ENCODE measurements around the gene MACROD2. TPM values are rescaled to one million over a fixed set of nuclear protein-coding genes. Genes with fewer than 3 reads are reported as not detected.

The MACROD2 gene
- total RNA-seq, 1 donor from 2014 or later, result 3.1 TPM

- H3K4me3 ChIP-seq (ENCODE audit: low read length in 3 of 3), result no peak overlapping the region
- H3K9me3 ChIP-seq (ENCODE audit: control insufficient read depth in 3 of 3, low read length in 3 of 3), result no peaks in the 10 kb centered on the region
- no peak overlapping the region for H3K9ac ChIP-seq (ENCODE audit: low read depth in 1 of 3, low read length in 3 of 3)
- H3K4me1 ChIP-seq (ENCODE audit: control insufficient read depth in 3 of 3, insufficient read depth in 3 of 3, low read length in 3 of 3), result no peaks in the 10 kb centered on the region
- no peaks in the 10 kb centered on the region for H3K36me3 ChIP-seq (ENCODE audit: control insufficient read depth in 3 of 3, insufficient read depth in 3 of 3, low read length in 3 of 3)
- H3K27ac ChIP-seq (ENCODE audit: low read depth, low read length), result no peak overlapping the region
- no peaks in the 10 kb centered on the region for H3K27me3 ChIP-seq (ENCODE audit: control insufficient read depth in 3 of 3, insufficient read depth in 3 of 3, low read length in 3 of 3)
Measured at GRCh38 chr20:15327123-15327522, 1331.8 kb downstream of the MACROD2 start.

- H3K27me3 ChIP-seq (ENCODE audit: control insufficient read depth in 3 of 3, insufficient read depth in 3 of 3, low read length in 3 of 3), result no peaks in the 10 kb centered on the region
- H3K36me3 ChIP-seq (ENCODE audit: control insufficient read depth in 3 of 3, insufficient read depth in 3 of 3, low read length in 3 of 3), result no peaks in the 10 kb centered on the region
- no peak overlapping the region for H3K9ac ChIP-seq (ENCODE audit: low read depth in 1 of 3, low read length in 3 of 3)
- no peaks in the 10 kb centered on the region for H3K4me1 ChIP-seq (ENCODE audit: control insufficient read depth in 3 of 3, insufficient read depth in 3 of 3, low read length in 3 of 3)
- H3K9me3 ChIP-seq (ENCODE audit: control insufficient read depth in 3 of 3, low read length in 3 of 3), result no peaks in the 10 kb centered on the region
- no peak overlapping the region for H3K27ac ChIP-seq (ENCODE audit: low read depth, low read length)
- no peak overlapping the region for H3K4me3 ChIP-seq (ENCODE audit: low read length in 3 of 3)
Measured at GRCh38 chr20:15328084-15328483, 1332.8 kb downstream of the MACROD2 start.

DNA sequence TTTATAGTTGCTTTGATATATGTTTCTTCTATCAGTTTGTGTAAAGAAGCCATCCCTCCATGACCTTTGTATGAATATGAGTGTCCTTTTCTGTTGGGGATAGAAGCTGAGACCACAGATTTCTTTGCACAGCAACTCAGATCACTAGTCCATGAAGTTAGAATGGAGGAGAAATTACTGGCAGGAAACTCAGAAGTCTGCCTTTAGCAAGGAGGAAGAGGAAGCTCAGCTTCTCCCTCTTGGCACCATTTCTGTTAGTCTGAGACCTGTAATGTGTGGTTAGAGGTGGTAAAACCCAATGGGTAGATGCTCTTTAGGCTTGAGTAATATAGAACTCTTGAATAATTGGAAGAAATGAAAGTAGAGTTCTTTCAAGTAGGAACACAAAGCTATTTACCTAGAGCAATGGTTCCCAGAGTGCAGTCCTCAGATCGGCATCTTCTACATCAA lies 1337.4 kb downstream of the MACROD2 start:
- Histone ChIP-seq H3K4me1 (ENCODE audit: control insufficient read depth in 3 of 3, insufficient read depth in 3 of 3, low read length in 3 of 3) (no peaks in the 10 kb centered on the region), H3K4me3 (ENCODE audit: low read length in 3 of 3) (no peak overlapping the region), H3K36me3 (ENCODE audit: control insufficient read depth in 3 of 3, insufficient read depth in 3 of 3, low read length in 3 of 3) (no peaks in the 10 kb centered on the region), H3K9me3 (ENCODE audit: control insufficient read depth in 3 of 3, low read length in 3 of 3) (no peaks in the 10 kb centered on the region), H3K9ac (ENCODE audit: low read depth in 1 of 3, low read length in 3 of 3) (no peak overlapping the region), H3K27me3 (ENCODE audit: control insufficient read depth in 3 of 3, insufficient read depth in 3 of 3, low read length in 3 of 3) (no peaks in the 10 kb centered on the region), H3K27ac (ENCODE audit: low read depth, low read length) (no peak overlapping the region)

DNA sequence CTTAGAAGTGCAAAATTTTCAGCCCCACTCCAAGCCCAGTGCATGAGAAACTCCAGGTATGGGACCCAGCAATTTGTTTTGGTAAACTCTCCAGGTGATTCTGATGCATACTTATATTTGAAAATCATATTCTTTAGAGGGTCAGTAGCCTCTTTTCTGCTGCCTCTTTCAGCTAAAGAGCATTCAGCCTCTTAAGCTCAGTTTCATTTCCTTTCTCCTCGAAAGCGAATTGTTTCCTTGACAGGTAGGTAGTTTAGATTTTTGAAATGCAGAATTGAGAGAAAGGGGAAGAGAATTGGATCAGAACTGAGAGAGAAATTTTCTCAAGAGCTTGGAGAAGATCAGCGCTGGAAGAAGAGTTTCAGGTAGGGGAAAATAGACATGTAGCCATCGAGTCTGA lies 1337.9 kb downstream of the MACROD2 start:
- no peaks in the 10 kb centered on the region for H3K36me3 ChIP-seq (ENCODE audit: control insufficient read depth in 3 of 3, insufficient read depth in 3 of 3, low read length in 3 of 3)
- no peaks in the 10 kb centered on the region for H3K9me3 ChIP-seq (ENCODE audit: control insufficient read depth in 3 of 3, low read length in 3 of 3)

DNA sequence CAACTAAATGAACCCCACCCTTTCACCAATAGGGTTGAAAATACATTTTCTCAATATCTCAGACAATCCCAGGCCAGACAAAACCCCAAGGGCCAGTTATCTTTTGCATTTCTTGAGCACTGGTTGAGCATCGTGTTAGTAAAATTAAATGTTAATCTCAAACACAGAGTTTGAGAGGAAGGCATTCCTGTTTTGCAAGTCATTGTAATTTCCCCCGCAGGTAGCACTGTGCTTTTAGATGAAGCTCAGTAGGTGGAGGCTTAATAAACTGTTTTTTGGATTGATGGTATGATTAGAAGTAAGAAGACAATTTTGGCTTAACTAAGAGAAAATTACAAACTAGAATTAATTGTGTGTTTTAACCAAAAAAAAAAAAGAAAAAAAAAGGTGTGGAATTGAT lies 1340.7 kb downstream of the MACROD2 start:
- H3K27me3 ChIP-seq (ENCODE audit: control insufficient read depth in 3 of 3, insufficient read depth in 3 of 3, low read length in 3 of 3), result no peaks in the 10 kb centered on the region
- H3K36me3 ChIP-seq (ENCODE audit: control insufficient read depth in 3 of 3, insufficient read depth in 3 of 3, low read length in 3 of 3), result no peaks in the 10 kb centered on the region
- no peaks in the 10 kb centered on the region for H3K4me1 ChIP-seq (ENCODE audit: control insufficient read depth in 3 of 3, insufficient read depth in 3 of 3, low read length in 3 of 3)
- H3K27ac ChIP-seq (ENCODE audit: low read depth, low read length), result no peak overlapping the region
- no peak overlapping the region for H3K4me3 ChIP-seq (ENCODE audit: low read length in 3 of 3)
- H3K9me3 ChIP-seq (ENCODE audit: control insufficient read depth in 3 of 3, low read length in 3 of 3), result no peaks in the 10 kb centered on the region
- no peak overlapping the region for H3K9ac ChIP-seq (ENCODE audit: low read depth in 1 of 3, low read length in 3 of 3)

More for the DNA sequence above, 1337.9 kb downstream of the MACROD2 start:
- Histone ChIP-seq H3K4me3 (ENCODE audit: low read length in 3 of 3) (no peak overlapping the region), H3K27me3 (ENCODE audit: control insufficient read depth in 3 of 3, insufficient read depth in 3 of 3, low read length in 3 of 3) (no peaks in the 10 kb centered on the region), H3K9ac (ENCODE audit: low read depth in 1 of 3, low read length in 3 of 3) (no peak overlapping the region), H3K27ac (ENCODE audit: low read depth, low read length) (no peak overlapping the region), H3K4me1 (ENCODE audit: control insufficient read depth in 3 of 3, insufficient read depth in 3 of 3, low read length in 3 of 3) (no peaks in the 10 kb centered on the region)

- Histone ChIP-seq H3K36me3 (ENCODE audit: control insufficient read depth in 3 of 3, insufficient read depth in 3 of 3, low read length in 3 of 3) (no peaks in the 10 kb centered on the region), H3K27me3 (ENCODE audit: control insufficient read depth in 3 of 3, insufficient read depth in 3 of 3, low read length in 3 of 3) (no peaks in the 10 kb centered on the region), H3K4me1 (ENCODE audit: control insufficient read depth in 3 of 3, insufficient read depth in 3 of 3, low read length in 3 of 3) (no peaks in the 10 kb centered on the region), H3K4me3 (ENCODE audit: low read length in 3 of 3) (no peak overlapping the region), H3K9ac (ENCODE audit: low read depth in 1 of 3, low read length in 3 of 3) (no peak overlapping the region), H3K9me3 (ENCODE audit: control insufficient read depth in 3 of 3, low read length in 3 of 3) (no peaks in the 10 kb centered on the region), H3K27ac (ENCODE audit: low read depth, low read length) (no peak overlapping the region)
Measured at GRCh38 chr20:15336536-15336935, 1341.2 kb downstream of the MACROD2 start.

DNA sequence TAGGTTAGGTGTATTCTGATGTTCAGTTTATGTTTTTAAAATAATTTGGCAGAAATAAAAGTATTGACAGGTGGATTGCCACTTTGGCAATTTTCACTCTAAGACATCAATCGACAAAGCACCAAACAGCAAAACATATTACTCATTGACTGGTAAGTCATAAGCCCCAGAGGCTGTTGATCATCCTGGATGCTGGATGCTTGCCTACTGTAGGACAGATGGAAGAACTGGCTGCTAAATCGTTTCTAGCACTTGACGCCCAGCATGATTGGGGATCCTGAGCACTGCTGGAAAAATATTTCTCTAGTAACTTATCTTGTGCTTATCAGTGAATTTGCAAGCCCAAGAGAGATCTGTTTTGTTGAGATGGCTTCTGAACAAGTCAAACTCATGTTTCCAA lies 1343.9 kb downstream of the MACROD2 start:
- no peak overlapping the region for H3K4me3 ChIP-seq (ENCODE audit: low read length in 3 of 3)
- H3K27ac ChIP-seq (ENCODE audit: low read depth, low read length), result no peak overlapping the region
- no peaks in the 10 kb centered on the region for H3K27me3 ChIP-seq (ENCODE audit: control insufficient read depth in 3 of 3, insufficient read depth in 3 of 3, low read length in 3 of 3)
- H3K36me3 ChIP-seq (ENCODE audit: control insufficient read depth in 3 of 3, insufficient read depth in 3 of 3, low read length in 3 of 3), result no peaks in the 10 kb centered on the region
- H3K9ac ChIP-seq (ENCODE audit: low read depth in 1 of 3, low read length in 3 of 3), result no peak overlapping the region
- H3K4me1 ChIP-seq (ENCODE audit: control insufficient read depth in 3 of 3, insufficient read depth in 3 of 3, low read length in 3 of 3), result no peaks in the 10 kb centered on the region
- no peaks in the 10 kb centered on the region for H3K9me3 ChIP-seq (ENCODE audit: control insufficient read depth in 3 of 3, low read length in 3 of 3)

DNA sequence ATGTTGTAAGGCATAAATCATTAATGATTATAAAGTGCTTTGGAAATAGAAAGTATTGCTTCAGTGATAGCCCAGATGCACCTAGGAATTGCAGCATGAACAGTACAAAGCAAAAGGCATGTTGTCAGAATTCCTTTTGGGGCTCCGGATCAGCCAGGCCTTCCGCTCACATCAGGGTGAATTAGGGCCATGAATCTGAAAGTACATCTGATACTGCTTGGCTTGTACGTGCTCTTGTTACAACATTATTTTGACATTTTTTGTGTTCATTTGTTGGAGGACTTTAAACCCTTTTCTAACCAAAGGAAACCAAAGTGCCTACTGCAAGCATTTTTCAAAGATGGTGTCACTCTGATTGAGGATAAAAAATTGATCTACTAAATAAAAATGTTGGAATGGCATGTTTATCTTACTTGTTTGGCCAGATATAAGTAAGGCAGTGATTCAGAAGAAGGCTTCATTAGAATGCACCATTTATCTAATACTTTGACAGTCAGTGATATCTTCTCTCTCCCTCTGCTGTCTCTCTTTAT lies 1347.7 kb downstream of the MACROD2 start:
- Histone ChIP-seq H3K4me3 (ENCODE audit: low read length in 3 of 3) (no peak overlapping the region), H3K27me3 (ENCODE audit: control insufficient read depth in 3 of 3, insufficient read depth in 3 of 3, low read length in 3 of 3) (no peaks in the 10 kb centered on the region), H3K4me1 (ENCODE audit: control insufficient read depth in 3 of 3, insufficient read depth in 3 of 3, low read length in 3 of 3) (no peaks in the 10 kb centered on the region), H3K36me3 (ENCODE audit: control insufficient read depth in 3 of 3, insufficient read depth in 3 of 3, low read length in 3 of 3) (no peaks in the 10 kb centered on the region), H3K9me3 (ENCODE audit: control insufficient read depth in 3 of 3, low read length in 3 of 3) (no peaks in the 10 kb centered on the region), H3K27ac (ENCODE audit: low read depth, low read length) (no peak overlapping the region), H3K9ac (ENCODE audit: low read depth in 1 of 3, low read length in 3 of 3) (no peak overlapping the region)

DNA sequence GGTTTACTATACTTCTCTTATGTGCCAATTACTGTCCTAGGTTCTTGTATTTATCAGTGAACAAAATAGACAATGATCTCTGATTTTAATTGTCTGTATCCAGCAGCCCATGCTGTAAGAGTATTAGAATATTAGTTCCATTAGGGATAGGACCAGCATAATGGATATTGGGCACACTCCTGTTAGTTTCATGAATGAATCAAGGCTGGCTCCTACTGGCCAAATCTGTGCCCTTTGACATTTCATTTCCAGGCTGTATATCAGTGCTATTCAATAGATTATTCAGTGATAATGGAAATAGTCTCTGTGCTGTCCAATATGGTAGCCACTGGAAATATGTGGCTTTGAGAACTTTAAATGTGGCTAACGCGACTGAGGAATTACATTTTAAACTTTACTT lies 1350.0 kb downstream of the MACROD2 start:
- Histone ChIP-seq H3K36me3 (ENCODE audit: control insufficient read depth in 3 of 3, insufficient read depth in 3 of 3, low read length in 3 of 3) (no peaks in the 10 kb centered on the region), H3K4me3 (ENCODE audit: low read length in 3 of 3) (no peak overlapping the region), H3K27me3 (ENCODE audit: control insufficient read depth in 3 of 3, insufficient read depth in 3 of 3, low read length in 3 of 3) (no peaks in the 10 kb centered on the region), H3K9me3 (ENCODE audit: control insufficient read depth in 3 of 3, low read length in 3 of 3) (no peaks in the 10 kb centered on the region), H3K4me1 (ENCODE audit: control insufficient read depth in 3 of 3, insufficient read depth in 3 of 3, low read length in 3 of 3) (no peaks in the 10 kb centered on the region), H3K27ac (ENCODE audit: low read depth, low read length) (no peak overlapping the region), H3K9ac (ENCODE audit: low read depth in 1 of 3, low read length in 3 of 3) (no peak overlapping the region)

GRCh38 chr20:15346657-15347280 lies 1351.5 kb downstream of the MACROD2 start:
- Histone ChIP-seq H3K9ac (ENCODE audit: low read depth in 1 of 3, low read length in 3 of 3) (no peak overlapping the region), H3K36me3 (ENCODE audit: control insufficient read depth in 3 of 3, insufficient read depth in 3 of 3, low read length in 3 of 3) (no peaks in the 10 kb centered on the region), H3K9me3 (ENCODE audit: control insufficient read depth in 3 of 3, low read length in 3 of 3) (no peaks in the 10 kb centered on the region), H3K27ac (ENCODE audit: low read depth, low read length) (no peak overlapping the region), H3K4me1 (ENCODE audit: control insufficient read depth in 3 of 3, insufficient read depth in 3 of 3, low read length in 3 of 3) (no peaks in the 10 kb centered on the region), H3K27me3 (ENCODE audit: control insufficient read depth in 3 of 3, insufficient read depth in 3 of 3, low read length in 3 of 3) (no peaks in the 10 kb centered on the region), H3K4me3 (ENCODE audit: low read length in 3 of 3) (no peak overlapping the region)

Data from skeletal muscle tissue (tissue), 4 donors.